Spleen (tissue), 11 donors: ENCODE measurements around the gene SLC8A1. TPM values are rescaled to one million over a fixed set of nuclear protein-coding genes. Genes with fewer than 3 reads are reported as not detected.

Experiments
- DNase-seq: peaks from one replicate; pipeline ENCODE4 v3.0.0-alpha.2; 2020
- H3K27ac ChIP-seq, 8 donors: fragments of 200-600 bp; sonication (generic) in 7 of 8; 1 replicate in 4 of 8; 2 replicates in 4 of 8; pipeline versions ENCODE4 v1.5.0 to v1.8.0; 2016 to 2021; ENCODE audit warnings: inconsistent platforms in 4 of 8, mild to moderate bottlenecking in 4 of 8, moderate library complexity in 1 of 8
- H3K27me3 ChIP-seq, 7 donors: fragments of 200-600 bp; sonication (generic) in 6 of 7; replicated peaks in 1 of 7; 1 replicate in 4 of 7; 2 replicates in 3 of 7; pipeline versions ENCODE4 v1.5.0 to v1.8.0; 2016 to 2021; ENCODE audit warnings: inconsistent platforms in 3 of 7, mild to moderate bottlenecking in 1 of 7
- H3K36me3 ChIP-seq, 6 donors: fragments of 200-600 bp; sonication (generic) in 5 of 6; 1 replicate in 4 of 6; 2 replicates in 2 of 6; pipeline versions ENCODE4 v1.5.0 to v1.8.0; 2016 to 2021; ENCODE audit warnings: inconsistent platforms in 2 of 6
- H3K4me1 ChIP-seq, 6 donors: fragments of 200-600 bp; sonication (generic) in 5 of 6; 1 replicate in 3 of 6; 2 replicates in 3 of 6; pipeline versions ENCODE4 v1.5.0 to v1.8.0; 2016 to 2021; ENCODE audit warnings: inconsistent platforms in 3 of 6
- H3K4me3 ChIP-seq, 8 donors: fragments of 200-600 bp; sonication (generic) in 7 of 8; 1 replicate in 4 of 8; 2 replicates in 4 of 8; pipeline versions ENCODE4 v1.5.0 to v1.8.0; 2016 to 2021; ENCODE audit warnings: inconsistent platforms in 4 of 8, mild to moderate bottlenecking in 4 of 8, moderate library complexity in 2 of 8
- H3K9me3 ChIP-seq, 8 donors: fragments of 200-600 bp; sonication (generic) in 7 of 8; 1 replicate in 4 of 8; 2 replicates in 4 of 8; pipeline versions ENCODE4 v1.5.0 to v1.8.0; 2016 to 2021; ENCODE audit warnings: inconsistent platforms in 4 of 8
- POLR2A ChIP-seq, 3 donors: fragments of 450-650 bp; IDR thresholded peaks; one replicate each; pipeline ENCODE4 v1.5.1; 2017; ENCODE audit warnings: antibody characterized with exemption in 3 of 3, mild to moderate bottlenecking in 1 of 3
- POLR2AphosphoS5 ChIP-seq, 3 donors: sonication (generic); formaldehyde crosslinking; IDR thresholded peaks; one replicate each; pipeline ENCODE4 v1.5.1; 2017; ENCODE audit warnings: antibody characterized with exemption in 3 of 3
- WGBS, 5 donors: extraction: QIAGEN DNeasy Blood & Tissue Kit in 3 of 5; methylation state at CpG; one replicate each; pipeline versions ENCODE4 v1.1.5 to v1.1.7; 2013 to 2018; 5-methylcytosine and 5-hydroxymethylcytosine counted together
- intact Hi-C: fragments of 100-400 bp; cut with DNase I; formaldehyde crosslinking; loops from one replicate; pipeline ENCODE4 v1.15.0; 2023; ENCODE audit warnings: low total_unique reads
- polyA plus RNA-seq, 3 donors: library from polyadenylated mRNA; stranded (reverse); fragments of 200-250 nt; gene quantifications; one replicate each; pipeline ENCODE4 v1.2.1, GENCODE V29; 2013
- total RNA-seq, 7 donors: library from RNA; depleted of rRNA in 3 of 7; stranded (reverse); fragments of >200 nt in 3 of 7; fragmentation: NEBNext Ultra II Directional in 4 of 7; extraction: Animal tissue kit (Norgen Biotek cat#: 25700) in 4 of 7; gene quantifications; one replicate each; pipeline versions ENCODE4 v1.1.0 to v1.2.1, GENCODE V29; 2016 to 2021
- TF ChIP-seq, protein P1 (sequence below), 11 experiments: fragments of 200-600 bp in 7 of 11; fragments of 450-650 bp in 4 of 11; sonication (generic) in 4 of 11; IDR thresholded peaks in 8 of 11; conservative IDR thresholded peaks in 3 of 11; 1 replicate in 7 of 11; 2 replicates in 4 of 11; pipeline versions ENCODE4 v1.4.0 to v1.8.0; 2016 to 2021; ENCODE audit warnings: antibody characterized with exemption in 11 of 11, inconsistent platforms in 4 of 11, mild to moderate bottlenecking in 1 of 11
- donor health status: healthy with polysubstance abuse.
- donor health status: DM: no; HTN: no; CAD: no; lungs with moderate emphysema.
- donor health status: DM: no; HTN: no; CAD: no.
- donor health status: Bipolar disorder and iron deficiency.
- donor health status: healthy.
- donor health status: DM: no; HTN: no; CAD: no.
- donor health status: DM: yes; HTN: yes; CAD: no.

Gene SLC8A1
- total and polyA plus RNA-seq, 10 donors: 0.36 to 86.0 (median 58.3) TPM

DNA sequence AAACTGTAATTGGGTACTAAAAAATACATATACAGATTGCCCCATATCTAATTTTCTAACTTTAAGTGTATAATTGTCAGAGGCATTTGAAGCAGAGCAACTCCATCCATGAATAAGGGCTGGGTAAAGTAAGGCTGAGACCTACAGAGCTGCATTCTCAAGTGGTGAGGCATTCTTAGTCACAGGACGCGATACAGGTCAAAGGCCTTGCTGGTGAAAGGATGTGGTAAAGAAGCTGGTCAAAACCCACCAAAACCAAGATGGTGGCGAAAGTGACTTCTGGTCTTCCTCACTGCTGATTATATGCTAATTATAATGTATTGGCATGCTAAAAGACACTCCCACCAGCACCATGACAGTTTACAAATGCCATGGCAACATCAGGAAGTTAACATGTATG is 50.0 kb downstream of the SLC8A1 start:
- Histone ChIP-seq H3K4me3 (no peak overlapping the region), H3K4me1 (peaks cover 0 to 4% (median 0%) of the 10 kb centered on the region in 6 donors), H3K36me3 (no peaks in the 10 kb centered on the region), H3K27ac (no peak overlapping the region), H3K9me3 (no peaks in the 10 kb centered on the region), H3K27me3 (no peaks in the 10 kb centered on the region)
- no peak for DNase-seq
- no peak for TF ChIP-seq POLR2A (IDR thresholded peaks at IDR 0.05)
- TF ChIP-seq, protein P1, sequence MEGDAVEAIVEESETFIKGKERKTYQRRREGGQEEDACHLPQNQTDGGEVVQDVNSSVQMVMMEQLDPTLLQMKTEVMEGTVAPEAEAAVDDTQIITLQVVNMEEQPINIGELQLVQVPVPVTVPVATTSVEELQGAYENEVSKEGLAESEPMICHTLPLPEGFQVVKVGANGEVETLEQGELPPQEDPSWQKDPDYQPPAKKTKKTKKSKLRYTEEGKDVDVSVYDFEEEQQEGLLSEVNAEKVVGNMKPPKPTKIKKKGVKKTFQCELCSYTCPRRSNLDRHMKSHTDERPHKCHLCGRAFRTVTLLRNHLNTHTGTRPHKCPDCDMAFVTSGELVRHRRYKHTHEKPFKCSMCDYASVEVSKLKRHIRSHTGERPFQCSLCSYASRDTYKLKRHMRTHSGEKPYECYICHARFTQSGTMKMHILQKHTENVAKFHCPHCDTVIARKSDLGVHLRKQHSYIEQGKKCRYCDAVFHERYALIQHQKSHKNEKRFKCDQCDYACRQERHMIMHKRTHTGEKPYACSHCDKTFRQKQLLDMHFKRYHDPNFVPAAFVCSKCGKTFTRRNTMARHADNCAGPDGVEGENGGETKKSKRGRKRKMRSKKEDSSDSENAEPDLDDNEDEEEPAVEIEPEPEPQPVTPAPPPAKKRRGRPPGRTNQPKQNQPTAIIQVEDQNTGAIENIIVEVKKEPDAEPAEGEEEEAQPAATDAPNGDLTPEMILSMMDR (IDR thresholded peaks at IDR 0.05 in 8 of 11, conservative IDR thresholded peaks at IDR 0.05 in 3 of 11): no peak
- no peak for TF ChIP-seq POLR2AphosphoS5 (IDR thresholded peaks at IDR 0.05)
- 77 to 100% (median 89%) methylated on average over 3 of the region's 3 CpGs for WGBS, 5 donors
- intact Hi-C loops: no loop called here

DNA sequence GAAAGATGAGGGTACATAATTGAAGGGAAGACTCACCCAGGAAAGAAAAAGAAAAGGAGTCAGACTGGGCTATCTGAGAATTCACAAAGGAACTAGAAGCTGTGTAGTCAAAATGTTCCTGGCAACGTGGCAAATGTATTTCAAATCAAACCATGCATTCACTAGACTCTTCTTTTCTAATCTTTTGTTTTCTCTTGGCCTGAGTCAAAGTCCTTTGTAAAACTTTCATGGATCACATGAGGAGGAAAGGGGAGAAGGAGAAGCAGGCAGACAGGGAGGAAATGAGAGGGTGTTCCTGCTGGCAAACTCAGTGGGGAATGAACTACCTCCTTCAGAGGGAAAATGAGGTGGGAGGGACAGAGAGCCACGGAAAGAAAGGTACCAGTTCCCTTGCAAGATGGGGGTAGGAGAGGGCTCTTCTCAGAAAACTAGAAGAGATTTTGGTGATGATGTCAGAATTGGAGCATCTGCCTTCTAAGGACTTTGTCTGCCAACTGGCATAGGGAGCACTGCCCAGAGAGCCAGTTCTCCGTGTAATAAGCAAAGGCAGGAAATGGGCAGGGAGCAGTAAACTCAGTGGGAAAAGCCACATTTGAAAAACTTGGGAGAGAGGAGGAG is 51.4 kb downstream of the SLC8A1 start:
- peaks cover 0 to 5% (median 4%) of the 10 kb centered on the region in 6 donors for H3K4me1 ChIP-seq
- H3K27me3 ChIP-seq: no peaks in the 10 kb centered on the region
- TF ChIP-seq POLR2AphosphoS5 (IDR thresholded peaks at IDR 0.05): no peak
- TF ChIP-seq, protein P1 (IDR thresholded peaks at IDR 0.05 in 8 of 11, conservative IDR thresholded peaks at IDR 0.05 in 3 of 11): no peak
- H3K36me3 ChIP-seq: no peaks in the 10 kb centered on the region
- no peak for DNase-seq
- intact Hi-C loops: no loop called here
- WGBS, 5 donors: 44 to 65% (median 57%) methylated on average over 3 of the region's 3 CpGs
- no peaks in the 10 kb centered on the region for H3K9me3 ChIP-seq
- no peak overlapping the region for H3K4me3 ChIP-seq
- no peak overlapping the region for H3K27ac ChIP-seq

DNA sequence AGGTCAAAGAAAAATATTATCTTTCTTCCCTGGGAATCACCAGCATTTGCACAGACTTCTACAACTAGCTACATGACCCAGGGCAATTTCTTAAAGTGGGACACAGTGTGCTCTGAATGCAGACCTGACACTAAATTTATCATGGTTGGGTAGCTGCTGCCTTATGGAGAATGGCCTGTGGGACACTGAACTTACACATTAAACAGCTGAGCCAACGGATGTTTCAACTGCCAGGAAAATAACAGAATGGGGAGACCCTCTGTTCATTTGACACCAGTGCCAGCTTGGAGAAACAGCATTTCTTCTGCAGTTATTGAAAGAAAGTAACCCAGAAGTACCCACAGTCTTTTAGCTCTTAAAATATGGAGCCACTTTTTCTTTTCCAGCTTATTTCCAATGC is 54.1 kb downstream of the SLC8A1 start:
- no peak for DNase-seq
- no peak overlapping the region for H3K4me3 ChIP-seq
- H3K9me3 ChIP-seq: no peaks in the 10 kb centered on the region
- no peaks in the 10 kb centered on the region for H3K36me3 ChIP-seq
- no peaks in the 10 kb centered on the region for H3K27me3 ChIP-seq
- no peak for TF ChIP-seq POLR2AphosphoS5 (IDR thresholded peaks at IDR 0.05)
- TF ChIP-seq, protein P1 (IDR thresholded peaks at IDR 0.05 in 8 of 11, conservative IDR thresholded peaks at IDR 0.05 in 3 of 11): no peak
- TF ChIP-seq POLR2A (IDR thresholded peaks at IDR 0.05): no peak
- no peak overlapping the region for H3K27ac ChIP-seq
- 72 to 100% (median 91%) methylated on average over 1 of the region's 1 CpG for WGBS, 5 donors
- intact Hi-C loops: no loop called here
- peaks cover 0 to 27% (median 12%) of the 10 kb centered on the region in 6 donors for H3K4me1 ChIP-seq

DNA sequence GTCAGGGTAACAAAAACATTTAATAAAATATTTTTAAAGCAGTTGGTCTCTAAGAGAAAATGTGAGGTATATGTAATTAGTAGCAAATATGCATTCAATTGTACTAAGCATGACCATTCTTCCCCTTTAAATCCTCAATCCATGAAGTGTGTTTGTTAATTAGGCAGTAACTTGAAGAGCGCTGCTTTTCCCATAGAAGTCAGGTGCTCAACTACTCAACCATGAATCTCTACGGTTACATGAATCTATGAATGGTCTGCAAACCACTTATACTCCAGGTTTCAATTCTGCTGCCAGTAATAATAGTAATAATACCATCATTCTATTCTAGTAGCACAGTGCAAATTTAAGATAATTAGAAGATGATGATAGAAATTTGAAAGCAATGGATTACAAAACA is 55.8 kb downstream of the SLC8A1 start:
- peak overlapping the region in 2 of 8 donors; percentile 78 to 89 for H3K27ac ChIP-seq
- H3K9me3 ChIP-seq: no peaks in the 10 kb centered on the region
- TF ChIP-seq, protein P1 (IDR thresholded peaks at IDR 0.05 in 8 of 11, conservative IDR thresholded peaks at IDR 0.05 in 3 of 11): no peak
- TF ChIP-seq POLR2AphosphoS5 (IDR thresholded peaks at IDR 0.05) (no peak), POLR2A (IDR thresholded peaks at IDR 0.05) (no peak)
- H3K27me3 ChIP-seq: no peaks in the 10 kb centered on the region
- H3K36me3 ChIP-seq: no peaks in the 10 kb centered on the region
- peaks cover 0 to 36% (median 12%) of the 10 kb centered on the region in 6 donors for H3K4me1 ChIP-seq
- no peak for DNase-seq
- WGBS, 5 donors: 55 to 79% (median 70%) methylated on average over 2 of the region's 2 CpGs
- intact Hi-C loops: no loop called here
- no peak overlapping the region for H3K4me3 ChIP-seq
